Activated T-helper 17 cell treated with anti-CD3 and anti-CD28 coated beads, Interleukin-2, amount 50 U/mL, for 72 hours (primary cell): ENCODE data around the gene VPREB3. TPM values are rescaled to one million over a fixed set of nuclear protein-coding genes. Genes with fewer than 3 reads are reported as not detected.

Experiments used
- ATAC-seq: fragments of 150-1000 bp; cut with Tn5 transposase; replicated peaks from 2 replicates; pipeline ENCODE4 v1.10.0; 2021; ENCODE audit warnings: mild to moderate bottlenecking, moderate library complexity
- H3K27ac Mint-ChIP-seq: one replicate; pipeline ENCODE4 v1.8.0; 2022; ENCODE audit warnings: mixed read lengths
- H3K27me3 Mint-ChIP-seq: one replicate; pipeline ENCODE4 v1.8.0; 2022; ENCODE audit warnings: mixed read lengths
- H3K36me3 Mint-ChIP-seq: one replicate; pipeline ENCODE4 v1.8.0; 2022; ENCODE audit warnings: low read depth, mild to moderate bottlenecking, mixed read lengths
- H3K4me1 Mint-ChIP-seq: one replicate; pipeline ENCODE4 v1.8.0; 2022; ENCODE audit warnings: mixed read lengths
- H3K4me3 Mint-ChIP-seq: one replicate; pipeline ENCODE4 v1.8.0; 2022; ENCODE audit warnings: mild to moderate bottlenecking, mixed read lengths
- H3K9me3 Mint-ChIP-seq: one replicate; pipeline ENCODE4 v1.8.0; 2022; ENCODE audit warnings: mixed read lengths
- total RNA-seq, 2 donors: library from RNA; stranded (reverse); gene quantifications; one replicate each; pipeline ENCODE4 v1.2.3, GENCODE V29; 2022

Gene VPREB3
- total RNA-seq, 2 donors from 2014 or later = not detected

DNA sequence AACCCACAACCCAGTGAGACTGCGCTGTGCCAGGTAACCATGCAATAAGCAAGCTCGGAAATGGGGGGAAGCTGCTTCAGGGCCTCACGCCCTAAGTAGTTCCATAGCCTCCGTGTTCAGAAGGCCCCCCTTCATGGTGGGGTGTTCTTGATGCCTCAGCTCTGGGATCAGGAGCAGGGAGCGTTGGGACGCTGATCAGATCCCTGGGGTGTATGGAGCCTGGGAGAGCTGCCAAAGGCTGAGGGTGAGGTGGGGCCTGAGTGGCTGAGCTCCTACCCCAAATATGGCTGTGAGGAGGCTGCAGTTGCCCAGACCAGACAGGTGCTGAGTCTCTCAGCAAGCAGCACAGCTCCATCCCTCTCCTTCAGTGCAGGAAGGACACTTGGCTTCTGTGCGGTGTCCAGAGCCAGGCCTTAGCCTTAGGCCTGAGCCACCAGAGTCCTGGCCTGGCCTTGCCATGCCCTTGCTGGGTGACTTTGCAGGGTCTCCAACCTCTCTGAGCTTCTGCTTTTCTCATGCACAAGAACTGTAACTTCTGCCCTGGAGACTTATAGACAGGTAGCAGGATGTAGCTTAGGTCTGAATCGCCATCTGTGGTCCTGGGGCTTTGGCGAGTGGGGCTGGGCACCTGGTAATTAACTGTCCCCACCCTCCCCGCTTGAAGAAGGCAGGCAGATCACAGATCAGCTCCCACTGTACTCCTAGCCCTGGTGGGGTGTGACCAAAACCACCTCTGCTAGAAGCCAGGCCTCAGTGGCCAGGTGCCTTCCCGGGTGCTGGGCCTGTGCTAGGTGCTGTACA lies 23.8 kb upstream of the VPREB3 start:
- ATAC-seq = no peak
- Mint-ChIP-seq H3K9me3 (no peaks in the 10 kb centered on the region), H3K4me1 (no peaks in the 10 kb centered on the region), H3K27me3 (no peaks in the 10 kb centered on the region), H3K4me3 (no peak overlapping the region), H3K27ac (no peak overlapping the region), H3K36me3 (no peaks in the 10 kb centered on the region)

DNA sequence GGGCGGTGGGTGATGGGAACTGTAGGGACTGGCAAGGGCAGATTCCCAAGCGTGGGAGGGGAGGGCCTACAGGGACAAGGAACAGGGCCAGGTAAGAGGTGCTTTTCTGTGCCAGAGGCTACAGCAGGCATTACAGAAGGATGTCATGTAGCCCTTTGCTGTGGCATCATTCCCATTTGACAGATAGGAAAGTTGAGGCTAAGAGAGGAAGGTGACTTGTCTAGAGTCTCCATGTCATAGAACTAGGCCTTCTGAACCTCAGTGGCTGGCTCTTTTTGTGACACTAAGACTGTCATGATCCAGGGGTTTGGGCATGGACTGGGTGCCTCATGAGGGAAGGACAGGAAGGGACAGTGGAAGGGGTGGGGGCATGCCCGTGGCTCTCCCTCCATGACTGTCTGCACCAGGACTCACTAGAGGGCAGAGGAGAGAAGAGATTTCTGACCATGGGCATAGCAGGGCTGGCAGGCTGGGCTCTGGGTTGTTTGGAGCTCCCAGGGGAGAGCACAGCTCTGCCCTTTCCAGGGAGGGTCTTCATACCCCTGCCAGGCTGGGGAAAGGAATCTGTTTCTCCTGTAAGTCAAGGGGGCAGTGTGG lies 21.7 kb upstream of the VPREB3 start:
- no peaks in the 10 kb centered on the region for H3K4me1 Mint-ChIP-seq
- no peak overlapping the region for H3K4me3 Mint-ChIP-seq
- ATAC-seq = no peak
- H3K36me3 Mint-ChIP-seq = no peaks in the 10 kb centered on the region
- H3K27me3 Mint-ChIP-seq = no peaks in the 10 kb centered on the region
- H3K9me3 Mint-ChIP-seq = no peaks in the 10 kb centered on the region
- no peak overlapping the region for H3K27ac Mint-ChIP-seq

DNA sequence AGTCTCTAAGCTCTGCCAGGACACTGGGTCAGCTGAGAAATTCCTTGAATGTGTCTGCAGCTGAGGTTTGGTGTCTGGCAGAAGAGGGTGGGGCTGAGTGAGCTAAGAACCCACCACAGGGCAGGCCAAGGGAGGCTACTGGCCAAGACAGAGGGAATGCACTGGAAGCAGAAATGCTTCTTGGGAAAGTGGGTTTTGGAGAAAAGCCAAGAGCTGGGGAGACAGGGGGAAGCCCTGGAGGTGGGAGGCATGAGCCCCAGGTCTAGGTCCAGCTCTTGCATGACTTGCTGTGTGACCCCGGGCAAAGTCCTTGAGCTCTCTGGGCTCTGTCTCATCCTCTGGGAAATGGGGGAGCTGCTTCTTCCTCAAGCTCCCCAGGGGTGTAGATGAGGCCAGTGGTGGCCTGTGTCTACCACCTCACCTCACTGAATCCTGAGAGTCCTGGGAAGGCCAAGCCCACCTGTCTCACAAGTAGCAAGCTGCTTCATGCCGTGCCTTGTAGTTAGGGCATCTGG lies 20.8 kb upstream of the VPREB3 start:
- no peak for ATAC-seq
- H3K27me3 Mint-ChIP-seq = no peaks in the 10 kb centered on the region
- no peaks in the 10 kb centered on the region for H3K36me3 Mint-ChIP-seq
- H3K4me1 Mint-ChIP-seq = no peaks in the 10 kb centered on the region
- H3K9me3 Mint-ChIP-seq = no peaks in the 10 kb centered on the region
- H3K27ac Mint-ChIP-seq = no peak overlapping the region
- H3K4me3 Mint-ChIP-seq = no peak overlapping the region

DNA sequence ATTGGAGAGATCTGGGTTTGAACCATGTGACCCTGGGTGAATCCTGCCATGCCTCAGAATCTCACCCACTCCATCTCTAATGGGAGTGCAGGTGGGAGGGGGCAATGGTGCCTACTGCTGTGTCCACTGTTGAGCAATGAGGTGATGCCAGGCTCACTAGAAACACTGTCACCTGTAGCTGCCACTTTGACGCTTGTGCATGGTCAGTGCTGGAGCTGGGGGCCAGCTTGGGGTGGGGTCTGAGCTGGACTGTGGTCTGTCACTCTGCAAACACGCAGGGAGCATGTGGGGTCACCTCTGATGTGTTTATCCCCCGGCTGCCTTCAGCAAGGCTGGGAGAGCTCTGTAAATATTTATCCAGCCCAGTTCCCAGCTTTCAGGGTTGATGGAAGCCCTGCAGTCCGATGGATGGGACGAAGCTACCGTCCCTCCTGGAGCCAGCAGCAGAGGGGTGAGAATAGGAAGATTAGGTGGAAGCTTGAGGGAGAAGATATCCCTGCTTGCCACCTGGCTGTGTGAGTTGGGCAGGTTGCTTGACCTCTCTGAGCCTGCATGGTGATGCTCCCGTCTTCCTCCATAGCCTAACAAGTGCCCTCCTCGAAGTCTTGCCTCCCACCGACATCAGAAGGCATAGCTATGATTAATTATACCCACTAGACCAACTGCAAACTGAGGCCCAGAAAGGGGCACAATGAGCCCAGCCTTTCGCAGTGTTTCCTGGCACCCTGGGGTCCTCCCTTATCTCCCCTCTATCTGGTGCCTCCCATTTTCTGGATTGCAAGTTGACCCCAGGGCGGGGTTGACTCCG lies 20.1 kb upstream of the VPREB3 start:
- Mint-ChIP-seq H3K27ac (no peak overlapping the region), H3K4me3 (no peak overlapping the region), H3K27me3 (no peaks in the 10 kb centered on the region), H3K36me3 (no peaks in the 10 kb centered on the region), H3K9me3 (no peaks in the 10 kb centered on the region), H3K4me1 (no peaks in the 10 kb centered on the region)
- ATAC-seq = no peak

DNA sequence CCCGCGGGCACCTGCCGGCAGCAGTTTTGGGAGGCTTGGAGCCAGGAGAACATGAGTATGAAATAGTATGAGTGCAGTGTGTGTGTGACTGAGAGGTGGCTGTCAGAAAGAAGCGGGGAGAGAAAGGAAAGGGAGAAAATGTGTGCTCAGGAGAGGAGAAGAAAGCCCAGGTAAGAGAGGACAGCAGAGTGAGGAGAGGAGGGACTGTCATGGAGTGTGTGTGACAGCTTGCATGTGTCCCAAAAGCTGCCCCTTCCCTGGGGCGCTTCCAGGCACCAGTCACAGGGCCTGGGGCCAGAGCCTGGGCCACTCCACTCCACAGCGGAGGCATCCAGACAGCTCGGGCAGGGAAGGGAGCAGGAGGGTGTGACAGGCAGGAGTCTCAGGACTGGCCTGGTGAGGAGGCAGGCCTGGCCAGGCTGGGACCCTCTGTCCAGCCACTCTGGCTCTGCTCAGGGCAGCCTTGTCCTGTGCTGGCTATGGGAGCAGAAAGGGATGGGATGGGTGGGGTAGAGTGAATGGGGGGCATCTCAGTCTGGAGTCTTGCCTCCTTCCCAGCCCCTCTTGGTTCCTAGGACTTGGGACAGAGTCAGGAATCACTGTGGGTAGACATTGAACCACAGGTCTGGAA lies 19.4 kb upstream of the VPREB3 start:
- H3K4me1 Mint-ChIP-seq = no peaks in the 10 kb centered on the region
- no peaks in the 10 kb centered on the region for H3K36me3 Mint-ChIP-seq
- H3K27me3 Mint-ChIP-seq = no peaks in the 10 kb centered on the region
- H3K27ac Mint-ChIP-seq = no peak overlapping the region
- no peak for ATAC-seq
- peak overlapping the region; percentile 25 for H3K4me3 Mint-ChIP-seq
- H3K9me3 Mint-ChIP-seq = no peaks in the 10 kb centered on the region

DNA sequence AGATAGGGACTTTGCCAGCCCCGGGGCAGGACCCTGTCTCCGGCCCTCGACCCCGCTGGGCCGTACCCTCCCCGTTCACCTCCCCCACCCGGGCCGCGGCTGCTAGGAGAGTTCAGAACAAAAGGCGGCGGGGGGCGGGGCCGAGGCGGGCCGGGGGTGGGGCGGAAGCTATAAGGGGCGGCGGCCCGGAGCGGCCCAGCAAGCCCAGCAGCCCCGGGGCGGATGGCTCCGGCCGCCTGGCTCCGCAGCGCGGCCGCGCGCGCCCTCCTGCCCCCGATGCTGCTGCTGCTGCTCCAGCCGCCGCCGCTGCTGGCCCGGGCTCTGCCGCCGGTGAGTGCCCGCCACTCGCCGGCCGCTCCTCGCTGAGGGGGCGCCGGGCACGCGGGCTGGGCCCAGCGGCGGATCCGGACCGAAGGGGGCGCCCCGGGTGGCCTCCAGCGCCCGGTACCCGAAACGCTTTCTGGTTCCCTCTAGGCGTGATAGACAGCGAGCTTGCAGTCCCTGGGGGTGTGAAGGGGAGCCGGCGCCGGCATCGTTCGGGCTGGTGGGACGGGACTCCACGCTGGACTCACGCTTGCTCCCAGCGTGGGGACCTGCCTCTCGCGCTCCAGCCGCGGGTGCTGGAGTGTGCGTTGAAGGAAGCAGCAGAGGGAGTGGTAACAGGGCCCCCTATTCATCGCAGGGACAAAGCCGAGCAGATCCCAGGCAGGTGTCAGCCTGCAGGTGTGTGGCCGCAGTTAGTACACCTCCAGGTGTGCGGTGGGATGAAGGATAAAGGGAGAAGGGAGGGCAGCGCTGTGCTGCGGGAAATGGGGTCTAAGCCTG lies 18.6 kb upstream of the VPREB3 start, which contains the start of gene MMP11:
TSS of gene MMP11 (plus strand) at position 201 of the 825 bp plus-strand sequence. CDS start at position 223, 22 bp downstream.
- H3K27me3 Mint-ChIP-seq = no peaks in the 10 kb centered on the region
- no peaks in the 10 kb centered on the region for H3K4me1 Mint-ChIP-seq
- no peak within 1 kb of the TSS for H3K27ac Mint-ChIP-seq
- peak within 1 kb of the TSS; percentile 55 for H3K4me3 Mint-ChIP-seq
- peak; percentile 60 for ATAC-seq
- no peaks in the 10 kb centered on the region for H3K36me3 Mint-ChIP-seq
- H3K9me3 Mint-ChIP-seq = no peaks in the 10 kb centered on the region

DNA sequence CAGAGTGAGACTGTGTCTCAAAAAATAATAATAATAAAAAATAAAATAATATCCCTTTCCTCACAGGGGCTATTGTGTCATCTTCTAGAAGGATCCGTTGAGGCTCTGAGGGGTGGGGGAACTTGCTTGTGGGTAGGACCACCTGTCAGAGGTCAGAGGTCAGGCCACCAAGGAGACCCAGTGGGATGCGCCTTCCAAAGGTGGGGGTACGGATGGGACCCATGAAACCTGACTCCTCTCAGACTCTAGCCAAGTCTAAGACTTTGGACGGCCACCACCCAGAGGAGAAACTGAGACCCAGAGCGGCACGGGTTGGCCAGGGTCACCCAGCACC lies 18.1 kb upstream of the VPREB3 start:
- H3K27me3 Mint-ChIP-seq = no peaks in the 10 kb centered on the region
- H3K4me1 Mint-ChIP-seq = no peaks in the 10 kb centered on the region

DNA sequence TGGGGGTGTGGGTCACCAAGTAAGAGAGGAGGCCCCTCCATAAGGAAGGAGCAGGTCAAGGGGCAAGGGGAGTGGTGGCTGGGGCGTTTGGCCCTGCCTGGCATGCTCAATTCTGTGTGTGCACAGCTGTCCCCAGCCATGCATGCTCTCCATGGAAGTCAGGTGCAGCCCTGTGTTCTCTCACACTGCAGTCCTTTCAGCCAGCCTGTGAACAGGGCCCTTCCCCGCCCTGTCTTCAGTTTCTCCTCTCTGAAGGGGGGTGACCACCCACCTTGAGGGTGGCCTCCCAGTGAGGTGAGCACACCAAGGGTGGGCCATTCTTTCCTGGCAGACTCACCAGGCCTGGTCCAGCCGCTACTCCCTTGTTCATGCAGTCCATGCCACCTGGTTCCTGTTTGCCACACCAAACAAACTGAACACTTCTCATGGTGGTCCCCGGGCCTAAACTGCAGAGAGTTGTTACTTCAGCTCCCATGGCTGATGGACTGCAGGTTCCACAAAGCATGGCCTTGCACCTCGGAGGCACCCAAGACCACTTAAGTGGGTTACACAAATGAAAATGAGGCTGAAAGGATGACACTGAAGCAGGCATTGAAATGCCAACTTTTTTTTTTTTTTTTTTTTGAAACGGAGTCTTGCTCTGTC lies 15.2 kb upstream of the VPREB3 start:
- H3K27ac Mint-ChIP-seq = no peak overlapping the region
- no peaks in the 10 kb centered on the region for H3K27me3 Mint-ChIP-seq
- H3K36me3 Mint-ChIP-seq = no peaks in the 10 kb centered on the region
- no peak overlapping the region for H3K4me3 Mint-ChIP-seq
- H3K4me1 Mint-ChIP-seq = no peaks in the 10 kb centered on the region
- no peaks in the 10 kb centered on the region for H3K9me3 Mint-ChIP-seq
- ATAC-seq = no peak

More for the DNA sequence above, 18.1 kb upstream of the VPREB3 start:
- no peaks in the 10 kb centered on the region for H3K36me3 Mint-ChIP-seq
- no peaks in the 10 kb centered on the region for H3K9me3 Mint-ChIP-seq
- no peak overlapping the region for H3K27ac Mint-ChIP-seq
- ATAC-seq = no peak
- peak overlapping the region; percentile 55 for H3K4me3 Mint-ChIP-seq

DNA sequence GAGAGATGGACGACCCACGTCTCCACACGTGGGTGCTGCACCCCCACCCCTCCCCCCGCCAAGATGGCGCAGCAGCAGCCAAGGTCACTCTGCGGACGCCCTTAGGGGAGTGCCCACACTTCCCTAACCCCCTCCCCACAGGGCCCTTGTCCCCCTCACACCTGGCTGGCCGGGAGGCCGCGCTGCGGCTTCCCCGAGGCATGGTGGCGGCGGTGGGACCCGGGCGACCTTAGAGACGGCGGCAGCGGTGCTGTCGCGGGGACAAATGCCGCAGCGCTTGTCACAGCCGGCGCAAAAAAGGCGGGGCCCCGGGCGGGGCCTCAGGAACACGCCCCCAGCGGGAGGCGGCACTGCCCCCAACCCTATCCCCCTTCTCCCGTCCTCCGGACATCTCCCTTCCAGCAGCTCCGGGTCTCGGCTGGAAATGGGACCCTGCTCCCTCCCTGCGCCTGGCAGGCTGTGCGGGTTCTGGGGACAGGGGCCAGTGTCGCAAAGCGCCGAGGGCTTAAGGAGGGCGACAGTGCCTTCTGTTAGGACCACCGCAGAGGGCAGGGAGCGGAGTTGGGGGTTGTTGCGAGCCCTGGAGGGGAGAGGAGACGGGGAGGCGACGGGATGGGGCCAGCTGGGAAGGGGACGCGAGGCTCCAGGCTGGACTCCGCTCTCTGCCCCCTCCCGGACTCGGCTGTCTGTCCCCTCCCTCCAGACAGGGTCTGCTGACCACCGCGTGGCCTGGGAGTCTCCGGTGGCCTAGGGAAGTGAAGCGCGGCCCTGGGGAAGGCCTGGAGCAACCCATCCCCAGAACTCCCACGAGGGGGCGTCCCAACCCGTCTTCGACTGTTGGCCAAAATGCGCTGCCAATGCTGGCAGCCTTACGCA lies 13.7 kb upstream of the VPREB3 start, which contains the start of gene CHCHD10:
TSS of gene CHCHD10 (minus strand) at position 300 of the 876 bp plus-strand sequence. CDS start at position 202, 98 bp downstream.
- no peak within 1 kb of the TSS for H3K27ac Mint-ChIP-seq
- H3K36me3 Mint-ChIP-seq = no peaks in the 10 kb centered on the region
- ATAC-seq = peak; percentile 79
- no peaks in the 10 kb centered on the region for H3K4me1 Mint-ChIP-seq
- no peaks in the 10 kb centered on the region for H3K27me3 Mint-ChIP-seq
- no peaks in the 10 kb centered on the region for H3K9me3 Mint-ChIP-seq
- peak within 1 kb of the TSS; percentile 76 for H3K4me3 Mint-ChIP-seq

DNA sequence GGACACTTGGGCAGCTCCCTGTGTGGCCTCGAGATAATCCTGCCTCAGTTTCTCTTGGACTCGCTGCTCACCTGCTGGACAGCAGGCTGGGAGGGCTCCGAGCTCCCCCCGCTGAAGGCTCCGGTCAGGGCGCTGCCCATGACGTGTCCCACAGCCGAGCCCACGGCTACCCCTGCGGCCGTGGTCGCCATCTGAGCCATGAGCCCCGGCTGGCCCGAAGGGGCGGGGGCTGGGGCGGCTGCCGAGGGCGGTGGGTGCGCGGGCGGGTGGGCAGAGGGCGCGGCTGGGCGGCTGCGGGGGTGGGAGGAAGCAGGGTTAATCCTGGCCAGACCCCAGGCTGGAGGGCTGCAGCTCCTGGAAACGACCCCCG lies 13.1 kb upstream of the VPREB3 start:
- ATAC-seq = peak; percentile 6
- H3K36me3 Mint-ChIP-seq = no peaks in the 10 kb centered on the region
- H3K4me3 Mint-ChIP-seq = peak overlapping the region; percentile 76
- no peak overlapping the region for H3K27ac Mint-ChIP-seq
- no peaks in the 10 kb centered on the region for H3K9me3 Mint-ChIP-seq
- no peaks in the 10 kb centered on the region for H3K27me3 Mint-ChIP-seq
- H3K4me1 Mint-ChIP-seq = no peaks in the 10 kb centered on the region

DNA sequence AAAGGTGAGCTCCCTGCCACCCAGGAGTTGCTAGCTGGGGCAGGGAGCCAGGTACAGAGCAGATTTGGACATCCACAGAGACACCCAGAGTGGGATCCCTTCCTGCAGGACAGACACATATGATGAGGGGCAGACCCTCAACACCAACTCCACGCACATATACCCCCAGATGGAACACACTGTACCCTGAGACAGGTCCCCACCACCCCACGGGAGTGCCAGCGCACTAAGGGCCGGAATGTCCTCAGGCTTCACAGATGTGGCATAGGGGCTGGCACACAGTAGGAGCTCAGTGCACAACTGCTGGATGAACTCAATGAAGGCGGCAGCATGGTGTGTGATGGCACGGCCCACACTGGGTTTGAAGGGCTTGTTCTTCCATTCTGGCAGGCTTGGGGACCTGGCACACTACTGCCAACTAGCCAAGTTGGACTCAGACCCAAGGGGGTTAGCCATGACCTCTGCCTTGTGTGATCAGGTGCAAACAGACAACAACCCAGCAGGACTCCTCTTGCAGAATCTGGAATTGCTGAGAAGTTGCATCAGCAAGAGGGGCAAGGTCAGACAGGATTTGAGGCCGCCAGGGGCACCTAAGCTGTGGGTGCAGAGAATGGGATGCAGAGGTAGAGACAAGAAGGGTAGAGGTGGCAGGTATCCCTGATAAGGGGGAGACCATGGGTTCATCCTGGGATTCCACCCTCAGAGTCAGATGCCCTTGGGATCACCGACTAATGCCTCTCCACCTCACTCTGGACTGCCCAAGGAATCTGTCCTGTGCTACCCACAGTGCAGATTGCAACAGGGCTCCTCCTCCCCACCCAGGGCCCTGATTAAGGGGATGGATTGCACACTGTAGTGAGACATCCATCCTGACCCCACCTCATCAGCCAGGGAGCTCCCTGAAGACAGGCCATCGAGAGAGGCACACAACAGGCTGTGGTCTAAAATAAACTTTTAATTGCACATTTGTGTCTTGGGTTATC lies 11.0 kb upstream of the VPREB3 start:
- Mint-ChIP-seq H3K4me1 (no peaks in the 10 kb centered on the region), H3K9me3 (no peaks in the 10 kb centered on the region), H3K27me3 (no peaks in the 10 kb centered on the region), H3K36me3 (no peaks in the 10 kb centered on the region), H3K27ac (no peak overlapping the region), H3K4me3 (peak overlapping the region; percentile 12)
- ATAC-seq = no peak

DNA sequence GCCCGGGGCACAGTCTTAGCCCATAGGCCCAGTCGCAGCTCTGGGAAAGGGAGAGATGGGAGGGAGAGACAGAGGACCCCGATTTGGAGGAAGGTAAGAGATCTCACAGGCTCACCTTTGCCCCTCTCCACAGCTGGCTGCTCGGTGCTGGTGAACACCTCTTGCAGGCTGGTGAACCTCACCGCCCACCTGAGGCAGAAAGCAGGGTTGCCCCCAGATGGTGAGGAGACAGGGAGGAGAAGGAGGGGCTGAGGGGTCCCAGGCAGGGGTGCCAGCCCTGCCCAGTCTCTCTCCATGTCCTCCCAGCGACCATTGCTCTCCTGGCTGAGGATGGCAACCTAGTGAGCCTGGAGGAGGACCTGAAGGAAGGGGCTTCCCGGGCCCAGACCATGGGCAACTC lies 9.7 kb upstream of the VPREB3 start:
- H3K27me3 Mint-ChIP-seq = no peaks in the 10 kb centered on the region
- H3K9me3 Mint-ChIP-seq = no peaks in the 10 kb centered on the region
- no peak overlapping the region for H3K27ac Mint-ChIP-seq
- H3K4me3 Mint-ChIP-seq = peak overlapping the region; percentile 52
- no peaks in the 10 kb centered on the region for H3K36me3 Mint-ChIP-seq
- H3K4me1 Mint-ChIP-seq = no peaks in the 10 kb centered on the region
- ATAC-seq = no peak
